Endothelial cell (in vitro differentiated cells): ENCODE data around the gene LINGO3. TPM values are rescaled to one million over a fixed set of nuclear protein-coding genes. Genes with fewer than 3 reads are reported as not detected.

Experiments used
- DNase-seq: peaks from one replicate; pipeline ENCODE4 v3.0.0; 2021; ENCODE audit warnings: low spot score
- H3K27ac Mint-ChIP-seq: one replicate; pipeline ENCODE4 v1.8.0; 2021; ENCODE audit warnings: mixed read lengths, inconsistent platforms; ENCODE audit not compliant: unreplicated experiment
- H3K27me3 Mint-ChIP-seq: one replicate; pipeline ENCODE4 v1.8.0; 2021; ENCODE audit warnings: mild to moderate bottlenecking, moderate library complexity, mixed read lengths, inconsistent platforms; ENCODE audit not compliant: unreplicated experiment
- H3K36me3 Mint-ChIP-seq: one replicate; pipeline ENCODE4 v1.8.0; 2021; ENCODE audit warnings: mild to moderate bottlenecking, low read depth, mixed read lengths, inconsistent platforms; ENCODE audit not compliant: unreplicated experiment
- H3K4me1 Mint-ChIP-seq: one replicate; pipeline ENCODE4 v1.8.0; 2021; ENCODE audit warnings: mild to moderate bottlenecking, mixed read lengths, inconsistent platforms; ENCODE audit not compliant: unreplicated experiment
- H3K4me3 Mint-ChIP-seq: one replicate; pipeline ENCODE4 v1.8.0; 2021; ENCODE audit warnings: mild to moderate bottlenecking, mixed read lengths, inconsistent platforms; ENCODE audit not compliant: unreplicated experiment
- H3K9me3 Mint-ChIP-seq: one replicate; pipeline ENCODE4 v1.8.0; 2021; ENCODE audit warnings: mixed read lengths, inconsistent platforms; ENCODE audit not compliant: unreplicated experiment
- total RNA-seq: library from RNA; stranded (reverse); fragmentation: NEBNext Ultra II Directional; extraction: Animal tissue kit (Norgen Biotek cat#: 25700); gene quantifications from one replicate; pipeline ENCODE4 v1.2.1, GENCODE V29; 2021; ENCODE audit not compliant: unreplicated experiment
- TF ChIP-seq, protein P1 (sequence below): fragments of 200-600 bp; sonication (generic); IDR thresholded peaks from one replicate; pipeline ENCODE4 v1.5.0; 2021; ENCODE audit warnings: antibody characterized with exemption; ENCODE audit not compliant: unreplicated experiment

Gene LINGO3
- total RNA-seq, 1 donor from 2014 or later: not detected

DNA sequence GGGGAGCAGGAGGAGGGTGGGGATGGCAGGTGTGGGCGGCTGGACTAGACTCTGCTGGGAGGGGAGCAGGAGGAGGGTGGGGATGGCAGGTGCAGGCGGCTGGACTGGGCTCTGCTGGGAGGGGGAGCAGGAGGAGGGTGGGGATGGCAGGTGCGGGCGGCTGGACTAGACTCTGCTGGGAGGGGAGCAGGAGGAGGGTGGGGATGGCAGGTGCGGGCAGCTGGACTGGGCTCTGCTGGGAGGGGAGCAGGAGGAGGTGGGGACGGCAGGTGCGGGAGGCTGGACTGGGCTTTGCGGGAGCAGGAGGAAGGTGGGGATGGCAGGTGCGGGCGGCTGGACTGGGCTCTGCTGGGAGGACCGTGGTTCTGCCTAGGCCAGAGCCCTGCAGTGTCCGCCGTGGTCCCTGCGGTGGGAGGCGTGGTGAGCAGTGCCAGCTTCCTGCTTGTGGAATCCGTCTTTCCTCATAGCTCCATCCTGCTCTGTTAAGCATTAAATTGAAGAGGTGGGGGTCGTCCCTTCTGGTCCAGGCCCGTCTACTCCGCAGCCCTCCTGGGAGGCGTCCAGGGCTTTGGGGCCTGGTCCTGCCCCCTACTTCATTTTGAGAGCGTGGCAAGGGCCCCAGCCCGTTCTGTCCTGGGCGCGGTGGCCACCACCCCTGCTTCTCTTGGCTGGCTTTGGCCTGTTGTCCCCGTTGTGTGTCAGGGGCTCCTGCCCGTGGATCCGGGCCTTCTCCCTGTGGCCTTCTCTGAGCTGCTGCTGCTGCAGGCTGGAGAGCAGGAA lies 25.3 kb upstream of the LINGO3 start:
- Mint-ChIP-seq H3K4me3 (no peak overlapping the region), H3K27me3 (peaks cover 11% of the 10 kb centered on the region), H3K4me1 (peaks cover 21% of the 10 kb centered on the region), H3K9me3 (peaks cover 4% of the 10 kb centered on the region), H3K27ac (peak overlapping the region; percentile 36), H3K36me3 (peaks cover 9% of the 10 kb centered on the region)
- TF ChIP-seq, protein P1, sequence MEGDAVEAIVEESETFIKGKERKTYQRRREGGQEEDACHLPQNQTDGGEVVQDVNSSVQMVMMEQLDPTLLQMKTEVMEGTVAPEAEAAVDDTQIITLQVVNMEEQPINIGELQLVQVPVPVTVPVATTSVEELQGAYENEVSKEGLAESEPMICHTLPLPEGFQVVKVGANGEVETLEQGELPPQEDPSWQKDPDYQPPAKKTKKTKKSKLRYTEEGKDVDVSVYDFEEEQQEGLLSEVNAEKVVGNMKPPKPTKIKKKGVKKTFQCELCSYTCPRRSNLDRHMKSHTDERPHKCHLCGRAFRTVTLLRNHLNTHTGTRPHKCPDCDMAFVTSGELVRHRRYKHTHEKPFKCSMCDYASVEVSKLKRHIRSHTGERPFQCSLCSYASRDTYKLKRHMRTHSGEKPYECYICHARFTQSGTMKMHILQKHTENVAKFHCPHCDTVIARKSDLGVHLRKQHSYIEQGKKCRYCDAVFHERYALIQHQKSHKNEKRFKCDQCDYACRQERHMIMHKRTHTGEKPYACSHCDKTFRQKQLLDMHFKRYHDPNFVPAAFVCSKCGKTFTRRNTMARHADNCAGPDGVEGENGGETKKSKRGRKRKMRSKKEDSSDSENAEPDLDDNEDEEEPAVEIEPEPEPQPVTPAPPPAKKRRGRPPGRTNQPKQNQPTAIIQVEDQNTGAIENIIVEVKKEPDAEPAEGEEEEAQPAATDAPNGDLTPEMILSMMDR: no peak
- no peak for DNase-seq

DNA sequence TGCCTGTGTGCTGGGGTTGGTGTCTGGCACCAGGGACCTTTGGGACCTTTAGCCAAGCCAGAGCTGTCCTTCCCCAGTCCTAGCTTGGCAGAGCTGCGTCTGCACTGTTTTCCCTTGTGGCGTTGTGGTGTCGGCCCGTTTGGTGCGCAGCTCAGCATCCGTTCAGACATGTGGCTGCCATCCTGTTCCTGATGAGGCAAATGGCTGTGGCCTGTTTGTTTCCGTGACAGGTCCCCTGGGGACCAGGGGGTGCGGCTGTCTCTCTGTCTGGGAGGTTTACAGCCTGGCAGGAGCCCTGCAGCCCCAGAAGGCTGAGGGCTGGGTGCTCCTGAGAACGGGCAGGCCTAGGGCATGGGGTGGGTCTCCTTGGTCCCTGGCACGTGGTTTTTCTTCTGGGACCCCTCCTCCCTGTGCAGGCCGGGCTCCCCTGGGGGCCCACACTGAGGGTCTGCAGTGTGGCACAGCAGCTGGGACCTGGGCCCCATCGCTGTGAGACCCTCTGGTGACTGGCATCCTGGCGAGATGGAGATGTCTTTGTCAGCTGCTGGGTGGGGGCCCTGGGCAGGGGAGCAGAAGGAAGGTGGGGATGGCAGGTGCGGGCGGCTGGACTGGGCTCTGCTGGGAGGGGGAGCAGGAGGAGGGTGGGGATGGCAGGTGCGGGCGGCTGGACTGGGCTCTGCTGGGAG lies 24.5 kb upstream of the LINGO3 start:
- H3K4me1 Mint-ChIP-seq: peaks cover 24% of the 10 kb centered on the region
- no peak overlapping the region for H3K4me3 Mint-ChIP-seq
- H3K27ac Mint-ChIP-seq: no peak overlapping the region
- TF ChIP-seq, protein P1: no peak
- H3K27me3 Mint-ChIP-seq: peaks cover 17% of the 10 kb centered on the region
- no peak for DNase-seq
- H3K36me3 Mint-ChIP-seq: peaks cover 9% of the 10 kb centered on the region
- peaks cover 4% of the 10 kb centered on the region for H3K9me3 Mint-ChIP-seq

DNA sequence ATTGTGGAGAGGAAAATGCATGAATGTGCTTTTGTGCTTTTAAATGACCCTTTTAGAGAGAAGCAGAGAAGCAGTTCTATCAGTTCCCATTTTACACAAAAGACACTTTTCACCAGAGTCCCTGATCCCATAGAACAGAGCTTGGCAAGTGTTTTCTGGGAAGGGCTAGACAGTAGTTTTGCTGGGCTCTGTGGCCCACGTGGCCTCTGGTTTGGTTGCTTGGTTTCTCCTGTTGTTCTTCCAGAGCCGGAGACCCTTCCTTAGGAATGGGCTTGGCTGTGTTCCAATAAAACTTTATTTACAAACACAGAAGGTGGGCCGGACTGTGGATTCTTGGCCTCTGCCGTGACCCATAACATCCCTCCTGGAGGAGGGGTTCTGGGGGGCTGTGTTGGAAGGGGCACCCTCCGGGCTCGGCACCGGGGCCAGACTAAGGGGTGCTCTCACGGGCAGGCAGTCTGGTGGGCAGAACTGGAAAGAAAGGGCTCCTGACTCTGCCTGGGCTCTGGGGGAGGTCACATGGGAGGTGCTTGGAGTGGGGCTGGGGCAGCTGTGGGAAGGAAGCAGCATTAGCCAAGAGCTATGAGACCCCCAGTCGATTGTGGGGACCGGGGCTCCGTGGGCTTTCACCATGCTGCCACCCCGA lies 23.8 kb upstream of the LINGO3 start:
- TF ChIP-seq, protein P1: no peak
- Mint-ChIP-seq H3K4me1 (peaks cover 26% of the 10 kb centered on the region), H3K27ac (no peak overlapping the region), H3K4me3 (peak overlapping the region; percentile 15), H3K36me3 (peaks cover 11% of the 10 kb centered on the region), H3K27me3 (peaks cover 17% of the 10 kb centered on the region), H3K9me3 (peaks cover 4% of the 10 kb centered on the region)
- no peak for DNase-seq

DNA sequence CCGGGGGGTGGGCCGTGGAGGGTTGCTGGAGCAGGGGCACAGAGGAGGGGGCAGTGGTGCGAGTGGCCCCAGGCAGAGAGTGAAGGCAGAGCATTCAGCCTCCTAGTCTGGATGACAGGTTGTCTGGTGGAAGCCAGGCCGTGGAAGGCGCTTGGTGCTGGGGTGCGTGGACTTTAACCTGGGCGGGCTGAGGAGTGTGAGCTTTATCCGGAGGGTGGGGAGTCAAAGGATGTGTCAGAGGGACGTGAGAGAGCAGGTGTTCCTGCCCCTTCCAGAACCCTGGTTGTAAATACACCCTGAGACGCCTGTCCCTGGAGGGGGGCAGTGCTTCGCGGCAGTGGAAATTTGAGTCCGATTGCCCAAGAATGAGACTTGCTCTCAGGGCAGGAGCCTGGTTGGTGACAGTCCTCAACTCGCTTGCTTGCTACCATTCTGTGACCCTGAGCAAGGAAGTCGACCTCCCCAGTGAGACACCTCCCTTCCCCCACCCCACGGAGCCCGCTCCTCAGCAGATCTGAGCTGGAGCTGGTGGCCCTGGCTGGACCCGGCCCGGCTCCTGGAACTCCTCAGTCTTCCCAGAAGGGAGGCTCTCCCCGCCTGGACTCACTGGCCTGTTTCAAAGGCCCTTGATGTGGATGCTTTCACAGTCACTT lies 22.8 kb upstream of the LINGO3 start:
- Mint-ChIP-seq H3K4me1 (peaks cover 20% of the 10 kb centered on the region), H3K36me3 (peaks cover 10% of the 10 kb centered on the region), H3K27me3 (peaks cover 16% of the 10 kb centered on the region), H3K9me3 (peaks cover 2% of the 10 kb centered on the region), H3K4me3 (peak overlapping the region; percentile 15), H3K27ac (no peak overlapping the region)
- TF ChIP-seq, protein P1: no peak
- DNase-seq: no peak
